T-helper 2 cell treated with Interferon-gamma antibody and Interleukin-4, amounts not matched to agents 100 ng/mL and 5 ng/mL, for 36 hours (primary cell): Measurements from ENCODE around the gene LAPTM5. TPM values are rescaled to one million over a fixed set of nuclear protein-coding genes. Genes with fewer than 3 reads are reported as not detected.
"Not testable (repeated sequence)": the region's sequence is repeated elsewhere in the genome, so short reads cannot be mapped to it uniquely, and the experiment has no call there.

Source experiments
- intact Hi-C: fragments of 100-400 bp; cut with micrococcal nuclease; formaldehyde crosslinking; loops from one replicate; pipeline ENCODE4 v1.15.1; 2023
- total RNA-seq: library from RNA; stranded (reverse); gene quantifications from 2 replicates; pipeline ENCODE4 v1.2.3, GENCODE V29; 2022

LAPTM5 gene
- total RNA-seq: 371 and 381 TPM in 2 replicates

- intact Hi-C loops: loop anchor here (1.0 to 10.0 kb wide), 3 partner anchors 15 to 307 kb away; partner anchors contain the start of gene PUM1
These were observed at the start of gene LAPTM5 for GRCh38 chr1:30757352-30758120. TSS of gene LAPTM5 (minus strand) at chr1:30757774. CDS start at chr1:30757745, 29 bp downstream.

DNA sequence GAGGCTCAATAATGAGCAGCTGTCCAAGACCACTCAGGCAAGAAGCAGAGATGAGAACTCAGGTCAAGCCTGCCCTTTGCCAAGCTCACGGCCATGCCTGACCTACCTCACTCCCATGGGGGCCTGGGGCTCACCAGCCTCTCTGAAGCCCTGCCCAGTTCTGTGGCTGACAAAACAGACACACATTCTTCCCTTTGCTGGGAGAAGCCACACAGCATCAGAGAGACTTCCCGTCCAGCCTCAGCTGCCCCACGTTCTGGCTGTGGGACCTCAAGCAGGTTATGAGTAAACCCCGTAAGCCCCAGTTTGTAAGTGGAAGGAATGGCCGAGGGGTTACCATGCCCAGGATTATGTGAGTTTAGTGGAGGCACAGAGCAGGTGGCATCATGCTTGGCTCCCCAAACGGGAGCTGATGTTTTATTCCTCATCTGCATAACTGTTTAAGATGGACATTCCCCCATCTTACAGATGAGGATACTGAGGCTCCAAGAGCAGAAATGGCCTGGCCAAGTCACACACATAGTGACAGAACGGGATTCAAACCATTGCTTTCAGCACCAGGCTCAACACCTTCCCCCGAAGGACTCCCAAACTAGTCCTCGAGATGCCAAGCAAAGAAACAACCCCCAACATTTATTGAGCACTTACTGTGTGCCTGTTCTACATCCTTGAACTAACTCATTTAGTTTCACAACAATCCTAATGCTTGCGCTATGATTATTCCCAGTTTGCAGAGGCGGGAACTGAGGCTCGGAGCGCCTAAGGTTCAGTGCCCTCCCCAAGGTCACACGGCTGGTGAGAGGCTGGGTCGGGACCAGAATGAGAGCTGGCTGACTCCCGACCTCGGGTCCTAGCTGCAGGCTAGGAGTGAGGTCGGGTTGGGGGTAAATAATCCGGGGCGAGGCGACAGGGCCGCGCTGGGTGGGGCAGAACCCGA is 49.1 kb upstream of the LAPTM5 start:
- intact Hi-C loops: no loop called here

DNA sequence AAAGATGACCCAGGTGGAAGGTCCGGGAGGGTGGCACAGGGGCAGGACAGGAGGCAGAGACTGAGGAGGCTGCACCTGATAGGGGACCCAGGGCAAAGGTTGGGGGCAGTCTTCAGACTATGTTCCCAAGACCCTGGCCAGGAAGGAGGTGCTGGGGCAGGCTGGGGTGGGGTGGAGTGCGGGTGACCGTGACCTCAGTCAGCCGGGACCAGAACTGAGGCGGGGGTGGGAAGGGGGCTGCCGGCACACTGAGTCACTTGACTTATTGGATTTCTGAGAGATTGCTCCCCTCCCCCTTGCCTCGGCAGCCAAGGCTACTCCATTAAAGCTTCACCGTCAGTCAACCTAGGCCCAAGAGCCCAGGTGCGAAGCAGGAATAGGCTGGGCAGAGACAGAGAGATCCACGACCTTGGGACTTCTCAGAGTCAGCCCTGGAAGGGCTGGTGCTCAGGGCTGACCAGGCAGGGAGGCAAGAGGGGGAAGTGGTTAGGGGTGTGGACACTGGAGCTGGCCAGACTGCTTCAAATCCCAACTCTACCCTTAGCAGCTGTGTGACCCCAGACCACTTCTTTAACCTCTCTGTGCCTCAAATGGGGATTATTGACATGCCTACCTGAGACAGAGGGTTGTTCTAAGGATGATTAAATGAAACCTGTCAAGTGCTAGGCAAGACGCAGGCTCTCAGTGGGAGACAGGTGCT is 47.9 kb upstream of the LAPTM5 start:
- intact Hi-C loops: no loop called here

GRCh38 chr1:30804822-30805221 is 47.2 kb upstream of the LAPTM5 start:
- intact Hi-C loops: no loop called here

DNA sequence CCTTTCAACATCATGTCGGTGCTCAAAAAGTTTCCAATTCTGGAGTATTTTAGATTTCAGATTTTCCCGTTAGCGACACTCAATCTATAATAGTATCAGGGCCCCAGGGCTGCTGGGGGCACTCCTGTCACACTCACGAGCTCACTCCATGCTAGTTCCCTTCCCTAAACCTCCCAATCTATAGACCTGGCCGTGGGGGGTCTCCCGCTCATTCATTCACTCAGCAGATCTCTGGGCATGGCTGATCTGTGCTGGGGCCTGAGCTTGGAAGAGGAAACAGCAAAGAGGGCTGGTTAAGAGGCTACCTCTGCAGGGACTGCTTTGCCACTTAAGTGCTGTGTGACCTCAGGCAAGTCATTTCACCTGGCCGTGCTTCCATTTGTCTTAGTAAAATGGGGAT is 46.8 kb upstream of the LAPTM5 start:
- intact Hi-C loops: no loop called here

- intact Hi-C loops: no loop called here
These were observed 46.0 kb upstream of the LAPTM5 start for GRCh38 chr1:30803562-30803961.

DNA sequence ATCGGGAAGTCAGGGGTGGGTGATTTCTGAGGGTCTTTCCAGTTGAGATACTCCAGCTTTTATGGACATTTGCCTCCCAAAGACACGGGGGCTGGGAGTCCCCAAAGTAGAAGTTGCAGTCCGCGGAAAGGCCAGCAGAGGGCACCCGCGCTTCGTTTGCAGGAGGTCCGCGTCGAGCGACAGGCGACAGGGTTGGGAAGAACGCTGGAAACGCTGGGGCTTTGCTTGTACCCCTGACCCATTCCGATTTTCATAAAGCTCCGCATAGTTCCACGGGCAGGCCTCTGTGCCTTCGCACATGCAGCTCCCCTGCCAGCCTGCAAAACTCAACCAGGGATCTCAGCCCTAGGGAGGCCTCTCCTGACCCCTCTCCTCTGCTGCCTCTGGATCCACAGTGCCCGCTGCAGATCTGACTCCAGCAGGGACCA is 44.2 kb upstream of the LAPTM5 start:
- intact Hi-C loops: loop anchor here (1.0 kb wide), 2 partner anchors 110 to 128 kb away; no protein-coding TSS in a partner anchor

DNA sequence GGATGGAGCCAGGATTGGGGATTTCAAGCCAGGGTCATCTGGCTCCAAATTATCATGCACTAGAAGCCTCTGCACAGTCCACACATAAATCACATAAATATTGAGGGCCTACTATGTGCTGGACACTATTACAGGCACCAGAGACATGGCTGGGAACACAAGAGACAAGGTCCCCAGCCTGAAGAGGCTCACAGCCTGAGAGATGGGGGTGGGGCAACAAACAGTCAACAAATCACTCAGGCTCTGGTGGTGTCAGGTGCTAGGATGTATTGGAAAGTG is 41.6 kb upstream of the LAPTM5 start:
- intact Hi-C loops: no loop called here

DNA sequence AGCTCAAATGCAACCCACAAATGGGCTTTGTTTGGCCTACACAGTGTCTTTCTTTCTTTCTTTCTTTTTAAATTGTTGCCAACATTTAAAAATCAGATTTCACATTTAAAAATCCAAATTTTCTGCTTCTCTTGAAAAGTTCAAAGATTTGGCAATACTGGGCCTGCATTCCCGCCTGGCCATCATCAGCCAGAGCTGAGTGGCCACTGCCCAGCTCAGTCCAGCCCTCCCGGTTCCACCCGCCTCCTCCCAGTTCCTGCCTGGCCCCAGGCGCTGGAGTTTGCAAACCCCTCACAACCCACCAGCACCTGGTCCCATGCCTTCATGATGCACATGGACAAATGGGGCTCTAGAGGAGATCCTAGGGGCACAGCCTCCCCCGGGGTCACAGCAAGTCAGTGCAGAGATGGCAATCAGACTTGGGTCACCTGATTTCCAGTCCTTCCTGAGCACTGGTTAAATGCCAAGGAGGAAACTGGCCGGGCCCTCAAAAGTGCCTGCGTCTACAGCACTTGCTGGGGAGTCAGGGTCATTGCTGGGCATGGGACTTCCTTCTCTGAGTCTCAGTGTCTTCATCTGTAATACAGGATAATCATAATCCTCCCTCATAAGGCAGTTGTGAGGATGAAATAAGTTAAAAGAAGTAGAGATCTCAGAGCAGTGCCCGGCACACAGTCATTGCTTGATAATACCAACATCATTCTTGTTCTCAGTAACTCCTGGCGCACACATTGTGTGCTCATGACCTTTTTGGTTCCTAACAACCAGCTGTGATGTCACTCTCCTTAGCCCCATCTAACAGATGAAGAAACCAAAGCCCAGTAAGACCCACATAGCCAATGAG is 41.0 kb upstream of the LAPTM5 start:
- intact Hi-C loops: no loop called here

GRCh38 chr1:30795026-30795425 is 37.5 kb upstream of the LAPTM5 start:
- intact Hi-C loops: no loop called here

- intact Hi-C loops: no loop called here
These were observed 36.7 kb upstream of the LAPTM5 start for GRCh38 chr1:30794260-30794659.

DNA sequence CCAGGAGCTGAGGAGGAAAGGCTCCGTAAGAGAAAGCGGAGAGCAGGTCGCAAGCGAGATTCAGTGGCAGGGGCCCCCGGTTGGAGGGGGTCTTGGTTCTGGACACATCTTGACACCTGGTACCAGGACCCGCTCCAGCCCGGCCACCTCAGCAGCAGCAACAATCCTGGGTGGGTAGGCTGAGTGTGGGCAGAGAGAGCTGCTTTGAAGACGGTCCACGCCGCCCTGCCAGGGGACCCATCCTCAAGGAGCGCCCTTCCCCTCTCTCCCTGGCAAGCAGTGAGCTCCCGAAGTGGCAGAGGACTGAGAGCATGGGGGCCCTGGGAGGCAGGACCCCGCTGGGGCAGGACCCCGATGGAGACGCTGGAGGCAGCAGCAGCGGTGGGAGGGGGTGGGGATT is 35.6 kb upstream of the LAPTM5 start:
- intact Hi-C loops: no loop called here

DNA sequence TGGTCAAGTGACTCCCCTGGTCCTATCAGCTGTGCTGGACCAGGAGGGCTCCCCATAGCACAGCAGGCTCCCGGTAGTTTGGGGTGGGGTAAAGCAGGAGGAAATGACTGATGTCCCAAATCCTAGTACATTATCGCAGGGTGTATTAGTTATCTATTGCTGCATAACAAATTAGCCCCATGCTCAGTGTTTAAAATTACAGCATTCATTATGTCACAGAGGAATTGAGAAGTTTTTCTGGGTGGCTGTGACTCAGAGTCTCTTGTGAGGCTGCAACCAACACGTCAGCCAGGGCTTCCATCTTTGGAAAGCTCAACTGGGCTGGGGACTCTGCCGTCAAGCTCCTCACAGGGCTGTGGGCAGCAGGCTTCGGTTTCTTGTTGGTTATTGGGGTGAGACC is 34.3 kb upstream of the LAPTM5 start:
- intact Hi-C loops: no loop called here

GRCh38 chr1:30790850-30791778 is 33.5 kb upstream of the LAPTM5 start:
- intact Hi-C loops: no loop called here

DNA sequence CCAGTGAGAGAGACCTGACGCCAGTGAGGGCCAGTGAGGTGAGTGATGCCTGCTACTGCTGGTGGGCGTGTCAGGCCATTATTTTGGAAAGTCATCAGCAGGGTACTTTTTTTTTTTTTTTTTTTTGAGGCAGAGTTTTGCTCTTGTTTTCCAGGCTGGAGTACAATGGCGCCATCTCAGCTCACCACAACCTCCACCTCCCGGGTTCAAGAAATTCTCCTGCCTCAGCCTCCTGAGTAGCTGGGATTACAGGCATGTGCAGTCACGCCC is 32.6 kb upstream of the LAPTM5 start:
- intact Hi-C loops: not testable (repeated sequence)

GRCh38 chr1:30789388-30790255 is 32.0 kb upstream of the LAPTM5 start:
- intact Hi-C loops: no loop called here

DNA sequence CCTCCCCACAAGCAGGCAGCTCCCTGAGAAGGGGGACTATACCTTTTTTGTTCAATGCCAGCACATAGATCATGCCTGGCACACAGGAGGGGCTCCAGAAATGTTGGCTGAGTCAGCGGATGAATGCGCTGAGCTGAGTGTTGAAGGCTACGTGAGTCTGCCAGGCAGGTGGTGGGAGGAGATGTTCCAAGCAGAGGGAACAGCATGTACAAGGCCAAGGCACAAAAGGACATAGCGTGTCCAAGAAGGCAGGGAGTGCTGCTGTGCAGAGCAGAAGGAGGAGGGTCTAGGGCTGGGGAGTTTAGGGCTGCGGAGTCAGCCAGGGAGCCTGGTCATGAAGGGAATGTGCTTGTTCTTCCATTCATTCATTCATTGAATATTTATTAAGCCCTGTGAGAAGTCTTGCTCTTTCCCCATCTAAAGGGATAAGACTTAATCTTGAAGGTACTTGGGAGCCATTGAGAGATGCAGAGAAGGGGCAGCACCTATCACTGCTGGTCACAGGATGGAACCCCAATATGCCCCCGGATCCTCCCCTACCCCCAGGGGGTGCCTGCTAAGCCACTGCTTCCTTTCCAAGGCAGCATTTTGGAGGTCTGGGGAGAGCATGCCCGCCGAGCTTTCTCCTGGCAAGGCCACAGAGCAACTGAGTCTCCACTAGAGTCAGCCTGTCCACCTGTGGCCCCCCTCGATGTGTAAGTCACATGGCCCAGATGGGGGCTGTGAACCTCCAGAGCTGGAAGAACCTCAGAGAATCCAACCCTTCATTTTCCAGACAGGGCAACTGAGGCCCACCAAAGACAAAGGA is 31.2 kb upstream of the LAPTM5 start:
- intact Hi-C loops: no loop called here

DNA sequence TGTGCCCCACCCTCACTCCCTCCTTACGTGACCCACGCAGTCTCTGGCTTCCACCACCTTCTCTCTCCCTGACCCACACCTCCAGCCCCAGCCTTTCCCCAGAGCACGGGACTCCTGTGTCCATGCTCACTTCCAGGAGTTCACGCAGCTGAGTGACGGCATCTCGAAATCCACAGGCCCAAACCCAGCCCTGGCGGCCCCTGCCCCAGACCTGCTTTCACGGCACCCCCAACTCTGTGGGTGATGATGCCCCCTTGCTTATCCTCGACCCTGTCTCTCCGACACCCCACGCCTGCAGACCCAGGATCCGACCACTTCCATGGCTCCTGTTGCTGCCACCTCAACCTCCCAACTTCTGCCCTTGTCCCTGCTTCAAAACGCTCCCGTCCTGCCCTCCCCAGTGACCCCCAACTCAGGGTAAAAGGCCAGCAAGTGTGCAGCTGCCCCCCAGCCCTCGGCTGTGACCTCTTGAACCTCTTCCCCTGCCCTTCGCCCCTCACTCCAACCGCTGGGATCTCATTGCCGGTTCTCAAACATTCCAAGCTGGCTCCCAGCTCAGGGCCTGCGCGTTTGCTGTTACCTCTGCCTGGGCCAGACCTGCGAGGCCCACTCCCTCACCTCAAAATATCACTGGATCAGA is 30.4 kb upstream of the LAPTM5 start:
- intact Hi-C loops: no loop called here
